ENCODE data around the gene MEN1. TPM values are rescaled to one million over a fixed set of nuclear protein-coding genes. Genes with fewer than 3 reads are reported as not detected.

Gene MEN1
- total and polyA plus RNA-seq, 2 of the 13 experiments (the other 11 are each of a cell fraction or from before 2014, with no cell fraction given) = 20.5 to 27.3 TPM

GRCh38 chr11:64848826-64849597 is 38.7 kb upstream of the MEN1 start (continued):
- no peak for TF ChIP-seq ZSCAN12 (CRISPR knock-in tag; IDR thresholded peaks at IDR 0.05)
- TF ChIP-seq PRDM4 (CRISPR knock-in tag; IDR thresholded peaks at IDR 0.05; ENCODE audit: borderline replicate concordance) = no peak
- TF ChIP-seq ESRRA (CRISPR knock-in tag; IDR thresholded peaks at IDR 0.05; ENCODE audit: low read depth) = no peak
- TF ChIP-seq POGK (CRISPR knock-in tag; conservative IDR thresholded peaks at IDR 0.05) = no peak
- TF ChIP-seq PRMT3 (CRISPR knock-in tag; IDR thresholded peaks at IDR 0.05; ENCODE audit: borderline replicate concordance, low read depth) = no peak
- peak; percentile 16; the same call in 1 of the 2 replicates for TF ChIP-seq ZNF772 (CRISPR knock-in tag; IDR thresholded peaks at IDR 0.05)
- TF ChIP-seq NBN (conservative IDR thresholded peaks at IDR 0.05) = no peak
- no peak for TF ChIP-seq ZNF180 (CRISPR knock-in tag; IDR thresholded peaks at IDR 0.05; ENCODE audit: borderline replicate concordance, low read depth)
- no peak for TF ChIP-seq KDM3A (CRISPR knock-in tag; IDR thresholded peaks at IDR 0.05; ENCODE audit: low read depth)
- no peak for TF ChIP-seq ZIK1 (CRISPR knock-in tag; IDR thresholded peaks at IDR 0.05; ENCODE audit: borderline replicate concordance, low read depth)
- TF ChIP-seq ZNF577 (CRISPR knock-in tag; IDR thresholded peaks at IDR 0.05; ENCODE audit: borderline replicate concordance, low read depth) = no peak
- 0 out of 2 replicates have a peak, but pooled peaks have one; percentile 19 for TF ChIP-seq TAF1 (CRISPR knock-in tag; IDR thresholded peaks at IDR 0.05)
- TF ChIP-seq BHLHE40 (IDR thresholded peaks at IDR 0.05; ENCODE audit: low read length) = no peak
- no peak for TF ChIP-seq ZNF142 (CRISPR knock-in tag; IDR thresholded peaks at IDR 0.05)
- TF ChIP-seq THAP8 (CRISPR knock-in tag; IDR thresholded peaks at IDR 0.05; ENCODE audit: borderline replicate concordance) = no peak

Measured in HepG2 (cell line).